Colonic mucosa (tissue), 4 donors: ENCODE measurements around the gene CLASP1. TPM values are rescaled to one million over a fixed set of nuclear protein-coding genes. Genes with fewer than 3 reads are reported as not detected.

Experiments
- DNase-seq: peaks from one replicate; pipeline ENCODE4 v3.0.0-alpha.2; 2020
- H3K27ac ChIP-seq: fragments of 200-600 bp; one replicate; pipeline ENCODE4 v1.8.0; 2021
- H3K27me3 ChIP-seq: fragments of 200-600 bp; one replicate; pipeline ENCODE4 v1.8.0; 2021
- H3K36me3 ChIP-seq: fragments of 200-600 bp; one replicate; pipeline ENCODE4 v1.8.0; 2021
- H3K4me1 ChIP-seq: fragments of 200-600 bp; one replicate; pipeline ENCODE4 v1.8.0; 2021; ENCODE audit warnings: mild to moderate bottlenecking
- H3K4me3 ChIP-seq: fragments of 200-600 bp; one replicate; pipeline ENCODE4 v1.8.0; 2021
- H3K9ac ChIP-seq, 2 donors: one replicate each; pipeline ENCODE4 v1.7.0; 2013; ENCODE audit warnings: control low read depth in 2 of 2, low read depth in 2 of 2, low read length in 2 of 2
- H3K9me3 ChIP-seq: fragments of 200-600 bp; one replicate; pipeline ENCODE4 v1.8.0; 2021
- CTCF ChIP-seq: fragments of 200-600 bp; IDR thresholded peaks from one replicate; pipeline ENCODE4 v1.8.0; 2022; ENCODE audit warnings: antibody characterized with exemption, mild to moderate bottlenecking
- intact Hi-C: fragments of 100-400 bp; cut with DNase I; formaldehyde crosslinking; loops from one replicate; pipeline ENCODE4 v1.14.1; 2022
- total RNA-seq, 2 donors: library from RNA; stranded (reverse); fragmentation: NEBNext Ultra II Directional in 1 of 2; extraction: Animal tissue kit (Norgen Biotek cat#: 25700) in 1 of 2; gene quantifications; one replicate each; pipeline ENCODE4 v1.2.1, GENCODE V29; 2021
- donor health status: healthy.
- donor health status: DM: no; HTN: no; CAD: no.
- donor health status: DM: no; HTN: no; CAD: no.

CLASP1 gene
- total RNA-seq, 2 donors from 2014 or later, result 30.3 to 32.3 TPM

GRCh38 chr2:121398853-121399252 is 250.4 kb downstream of the CLASP1 start:
- Histone ChIP-seq H3K27me3 (no peaks in the 10 kb centered on the region), H3K9me3 (no peaks in the 10 kb centered on the region), H3K36me3 (no peaks in the 10 kb centered on the region), H3K27ac (no peak overlapping the region), H3K4me3 (no peak overlapping the region), H3K9ac (no peak overlapping the region), H3K4me1 (no peaks in the 10 kb centered on the region)
- intact Hi-C loops, result no loop called here
- no peak for DNase-seq
- no peak for TF ChIP-seq CTCF

- DNase-seq, result no peak
- H3K4me3 ChIP-seq, result no peak overlapping the region
- H3K36me3 ChIP-seq, result peaks cover 6% of the 10 kb centered on the region
- H3K27me3 ChIP-seq, result no peaks in the 10 kb centered on the region
- no peaks in the 10 kb centered on the region for H3K9me3 ChIP-seq
- intact Hi-C loops, result no loop called here
- H3K27ac ChIP-seq, result no peak overlapping the region
- no peaks in the 10 kb centered on the region for H3K4me1 ChIP-seq
- no peak overlapping the region for H3K9ac ChIP-seq
- TF ChIP-seq CTCF, result no peak
Measured at GRCh38 chr2:121390082-121390692, 259.1 kb downstream of the CLASP1 start.

GRCh38 chr2:121388371-121388770 is 260.9 kb downstream of the CLASP1 start:
- Histone ChIP-seq H3K4me3 (no peak overlapping the region), H3K27me3 (no peaks in the 10 kb centered on the region), H3K27ac (no peak overlapping the region), H3K4me1 (no peaks in the 10 kb centered on the region), H3K36me3 (peaks cover 6% of the 10 kb centered on the region), H3K9ac (no peak overlapping the region), H3K9me3 (no peaks in the 10 kb centered on the region)
- TF ChIP-seq CTCF, result no peak
- intact Hi-C loops, result no loop called here
- DNase-seq, result no peak

GRCh38 chr2:121387591-121388325 is 261.5 kb downstream of the CLASP1 start:
- no peak for TF ChIP-seq CTCF
- DNase-seq, result no peak
- Histone ChIP-seq H3K4me3 (no peak overlapping the region), H3K9ac (no peak overlapping the region), H3K27ac (no peak overlapping the region), H3K27me3 (no peaks in the 10 kb centered on the region), H3K9me3 (no peaks in the 10 kb centered on the region), H3K36me3 (peaks cover 6% of the 10 kb centered on the region), H3K4me1 (no peaks in the 10 kb centered on the region)
- intact Hi-C loops, result no loop called here

- H3K27ac ChIP-seq, result no peak overlapping the region
- no peaks in the 10 kb centered on the region for H3K4me1 ChIP-seq
- intact Hi-C loops, result no loop called here
- peaks cover 6% of the 10 kb centered on the region for H3K36me3 ChIP-seq
- TF ChIP-seq CTCF, result no peak
- no peak overlapping the region for H3K4me3 ChIP-seq
- DNase-seq, result no peak
- no peak overlapping the region for H3K9ac ChIP-seq
- H3K27me3 ChIP-seq, result no peaks in the 10 kb centered on the region
- no peaks in the 10 kb centered on the region for H3K9me3 ChIP-seq
Measured at GRCh38 chr2:121386707-121387106, 262.6 kb downstream of the CLASP1 start.
